Tibial artery (tissue), 4 donors: ENCODE data around the gene LIME1.

ENCODE experiments used
- DNase-seq, 2 donors: peaks; one replicate each; pipeline ENCODE4 v3.0.0-alpha.2; 2019
- H3K27ac ChIP-seq, 2 donors: fragments of 200-600 bp; sonication (generic) in 1 of 2; 1 replicate in 1 of 2; 2 replicates in 1 of 2; pipeline ENCODE4 v1.5.1; 2018 to 2019; ENCODE audit warnings: mild to moderate bottlenecking in 1 of 2
- H3K27me3 ChIP-seq, 2 donors: fragments of 200-600 bp; sonication (generic) in 1 of 2; one replicate each; pipeline versions ENCODE4 v1.5.1 to v1.6.0; 2016 to 2019
- H3K36me3 ChIP-seq, 3 donors: fragments of 200-600 bp; sonication (generic) in 2 of 3; one replicate each; pipeline ENCODE4 v1.5.1; 2016 to 2019; ENCODE audit warnings: mild to moderate bottlenecking in 2 of 3
- H3K4me1 ChIP-seq, 4 donors: fragments of 200-600 bp; sonication (generic) in 2 of 4; 1 replicate in 3 of 4; 2 replicates in 1 of 4; pipeline ENCODE4 v1.5.1; 2016 to 2019
- H3K4me3 ChIP-seq, 2 donors: fragments of 200-600 bp; sonication (generic) in 1 of 2; 1 replicate in 1 of 2; 2 replicates in 1 of 2; pipeline ENCODE4 v1.5.1; 2018 to 2019; ENCODE audit warnings: mild to moderate bottlenecking in 2 of 2
- H3K9me3 ChIP-seq, 3 donors: fragments of 200-600 bp; sonication (generic) in 1 of 3; one replicate each; pipeline ENCODE4 v1.5.1; 2016 to 2019
- CTCF ChIP-seq, 2 experiments: fragments of 200-600 bp in 1 of 2; fragments of 450-650 bp in 1 of 2; IDR thresholded peaks; one replicate each; pipeline ENCODE4 v1.5.1; 2017 to 2019; ENCODE audit warnings: antibody characterized with exemption in 2 of 2, mild to moderate bottlenecking in 1 of 2, moderate library complexity in 1 of 2
- intact Hi-C: fragments of 100-400 bp; cut with DNase I; formaldehyde crosslinking; loops from one replicate; pipeline ENCODE4 v1.15.0; 2023; ENCODE audit warnings: low total_unique reads

LIME1 gene

DNA sequence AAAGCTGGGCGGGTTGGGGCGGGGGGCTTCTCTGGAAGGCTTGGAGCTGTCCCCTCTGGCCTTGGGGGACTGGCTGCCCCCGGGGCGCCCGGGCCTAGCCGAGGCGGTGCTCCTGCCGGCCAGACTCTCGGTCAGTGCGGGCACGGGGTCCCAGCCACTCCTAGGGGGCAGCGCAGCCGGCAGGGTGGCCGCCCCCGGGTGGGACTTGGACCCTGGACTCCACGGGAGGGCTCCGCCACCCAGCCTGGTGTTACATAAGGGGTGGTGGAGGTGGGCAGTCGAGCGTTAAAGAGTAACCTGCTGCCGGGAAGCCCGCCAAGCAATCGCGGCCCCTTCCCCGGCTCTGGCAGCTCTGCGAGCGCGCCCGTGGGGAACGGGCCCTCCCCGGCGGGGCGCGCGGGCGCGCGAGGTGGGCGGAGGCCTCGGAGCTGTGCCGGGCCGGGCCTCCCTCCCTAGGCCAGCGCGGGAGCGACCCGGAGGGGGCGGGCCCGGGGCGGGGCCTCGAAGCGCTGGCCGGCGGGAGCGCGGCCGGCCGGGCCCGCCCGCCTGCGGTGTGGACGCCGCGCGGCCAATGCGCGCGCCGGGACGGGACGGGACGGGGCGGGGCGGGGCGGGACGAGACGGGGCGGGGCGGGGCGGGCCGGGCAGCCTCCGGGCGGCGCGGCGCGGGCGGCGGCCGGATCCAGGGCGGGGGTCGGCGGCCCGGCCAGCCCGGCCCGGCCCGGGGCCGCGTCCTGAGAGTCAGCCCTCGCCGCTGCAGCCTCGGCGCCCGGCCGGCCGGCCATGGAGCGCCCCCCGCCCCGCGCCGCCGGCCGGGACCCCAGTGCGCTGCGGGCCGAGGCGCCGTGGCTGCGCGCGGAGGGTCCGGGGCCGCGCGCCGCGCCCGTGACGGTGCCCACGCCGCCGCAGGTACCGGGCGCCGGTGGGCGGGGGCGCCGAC lies 2.9 kb downstream of the LIME1 start, which contains the start of gene SLC2A4RG:
Gene SLC2A4RG (plus strand): TSS at position 647 of the 940 bp plus-strand sequence. CDS start 137 bp downstream, at position 784.
- peak within 1 kb of the TSS; percentile 97 to 98 for H3K27ac ChIP-seq
- peaks cover 31 to 49% (median 41%) of the 10 kb centered on the region in 3 donors for H3K36me3 ChIP-seq
- DNase-seq: peak; percentile 62 to 90
- no peak for TF ChIP-seq CTCF (IDR thresholded peaks at IDR 0.05)
- H3K4me3 ChIP-seq: peak within 1 kb of the TSS; percentile 84 to 93
- H3K9me3 ChIP-seq: no peaks in the 10 kb centered on the region
- peaks cover 0 to 41% (median 31%) of the 10 kb centered on the region in 4 donors for H3K4me1 ChIP-seq
- intact Hi-C loops: loop anchor here (10.0 kb wide), 3 partner anchors 85 to 125 kb away; partner anchors contain the start of genes ABHD16B, GMEB2, RTEL1 and STMN3
- no peaks in the 10 kb centered on the region for H3K27me3 ChIP-seq

- TF ChIP-seq CTCF (IDR thresholded peaks at IDR 0.05): no peak
Observed at GRCh38 chr20:63740070-63740626, 3.7 kb downstream of the LIME1 start.

GRCh38 chr20:63740627-63741353 lies 4.3 kb downstream of the LIME1 start:
- Histone ChIP-seq H3K4me3 (peak overlapping the region; percentile 84 to 93), H3K9me3 (no peaks in the 10 kb centered on the region), H3K27ac (peak overlapping the region; percentile 97), H3K4me1 (peaks cover 0 to 41% (median 31%) of the 10 kb centered on the region in 4 donors), H3K27me3 (no peaks in the 10 kb centered on the region), H3K36me3 (peaks cover 22 to 35% (median 27%) of the 10 kb centered on the region in 3 donors)
- no peak for TF ChIP-seq CTCF (IDR thresholded peaks at IDR 0.05)
- peak; percentile 94 to 98 for DNase-seq
- intact Hi-C loops: loop anchor here (10.0 kb wide), 1 partner anchor 116 kb away; the partner anchor contains the start of gene GMEB2

More at GRCh38 chr20:63740070-63740626, 3.7 kb downstream of the LIME1 start:
- Histone ChIP-seq H3K4me1 (peaks cover 0 to 41% (median 31%) of the 10 kb centered on the region in 4 donors), H3K27ac (peak overlapping the region; percentile 97), H3K4me3 (peak overlapping the region; percentile 84 to 93), H3K9me3 (no peaks in the 10 kb centered on the region), H3K27me3 (no peaks in the 10 kb centered on the region), H3K36me3 (peaks cover 24 to 41% (median 34%) of the 10 kb centered on the region in 3 donors)
- DNase-seq: peak; percentile 42 to 86
- intact Hi-C loops: loop anchor here (10.0 kb wide), 1 partner anchor 115 kb away; the partner anchor contains the start of gene GMEB2

DNA sequence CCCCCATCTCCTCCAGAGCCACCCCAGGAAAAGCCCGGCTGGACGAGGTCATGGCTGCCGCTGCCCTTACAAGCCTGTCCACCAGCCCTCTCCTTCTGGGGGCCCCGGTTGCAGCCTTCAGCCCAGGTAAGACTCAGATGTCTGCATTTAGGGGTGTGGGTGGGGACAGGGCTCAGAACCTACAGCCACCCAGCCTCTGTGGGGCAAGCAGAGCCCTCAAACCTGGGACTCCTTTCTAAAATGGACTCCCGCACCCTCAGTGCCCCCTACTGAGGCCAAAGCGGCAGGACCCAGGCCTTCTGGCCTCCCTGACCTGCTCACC lies 4.9 kb downstream of the LIME1 start:
- H3K27ac ChIP-seq: peak overlapping the region; percentile 97
- H3K9me3 ChIP-seq: no peaks in the 10 kb centered on the region
- peak overlapping the region; percentile 84 to 93 for H3K4me3 ChIP-seq
- no peak for TF ChIP-seq CTCF (IDR thresholded peaks at IDR 0.05)
- DNase-seq: no peak
- intact Hi-C loops: loop anchor here (10.0 kb wide), 1 partner anchor 117 kb away; the partner anchor contains the start of gene GMEB2
- peaks cover 22 to 35% (median 23%) of the 10 kb centered on the region in 3 donors for H3K36me3 ChIP-seq
- no peaks in the 10 kb centered on the region for H3K27me3 ChIP-seq
- peaks cover 0 to 41% (median 31%) of the 10 kb centered on the region in 4 donors for H3K4me1 ChIP-seq
